PFSK-1 (cell line): ENCODE measurements around the gene PNPLA7. TPM values are rescaled to one million over a fixed set of nuclear protein-coding genes. Genes with fewer than 3 reads are reported as not detected.

Experiments
- FOXP2 ChIP-seq: optimal IDR thresholded peaks from 2 replicates; pipeline ENCODE3; 2011; ENCODE audit warnings: borderline replicate concordance, control low read depth, inconsistent platforms; ENCODE audit not compliant: insufficient read depth; ENCODE audit errors: extremely low read length, extremely low read depth
- POLR2AphosphoS5 ChIP-seq: IDR thresholded peaks from 2 replicates; pipeline ENCODE4 v1.6.1; 2012; ENCODE audit warnings: low read depth, mild to moderate bottlenecking, control low read depth, low read length, moderate library complexity
- REST ChIP-seq, 2 experiments: IDR thresholded peaks; 2 replicates each; pipeline versions ENCODE4 v1.6.1 to v1.8.0; 2011 to 2012; ENCODE audit warnings: low read depth in 2 of 2, low read length in 2 of 2, control low read depth in 1 of 2, inconsistent platforms in 1 of 2, mild to moderate bottlenecking in 1 of 2, moderate library complexity in 1 of 2; ENCODE audit not compliant: insufficient read depth in 1 of 2
- SIN3A ChIP-seq: IDR thresholded peaks from 2 replicates; pipeline ENCODE4 v1.6.1; 2012; ENCODE audit warnings: mild to moderate bottlenecking, low read length, moderate library complexity, borderline replicate concordance; ENCODE audit not compliant: insufficient read depth
- TAF1 ChIP-seq: IDR thresholded peaks from 2 replicates; pipeline ENCODE4 v1.6.1; 2012; ENCODE audit warnings: low read length, control low read depth, borderline replicate concordance; ENCODE audit not compliant: insufficient read depth
- polyA plus RNA-seq: library from polyadenylated mRNA; unstranded; fragments of >200 nt; gene quantifications from one replicate; pipeline ENCODE4 v1.2.1, GENCODE V29; 2012; ENCODE audit warnings: low read depth, missing spikeins; ENCODE audit not compliant: insufficient read length

Gene PNPLA7
- 1.4 TPM for polyA plus RNA-seq

- TF ChIP-seq TAF1 = no peak
- no peak for TF ChIP-seq POLR2AphosphoS5
- peak; percentile 95 for TF ChIP-seq SIN3A
- peak; percentile 94 for TF ChIP-seq FOXP2
Observed at GRCh38 chr9:137550231-137550621, at the start of gene PNPLA7. TSS of gene PNPLA7 (minus strand) at chr9:137550402. CDS start at chr9:137550197, 205 bp downstream.

DNA sequence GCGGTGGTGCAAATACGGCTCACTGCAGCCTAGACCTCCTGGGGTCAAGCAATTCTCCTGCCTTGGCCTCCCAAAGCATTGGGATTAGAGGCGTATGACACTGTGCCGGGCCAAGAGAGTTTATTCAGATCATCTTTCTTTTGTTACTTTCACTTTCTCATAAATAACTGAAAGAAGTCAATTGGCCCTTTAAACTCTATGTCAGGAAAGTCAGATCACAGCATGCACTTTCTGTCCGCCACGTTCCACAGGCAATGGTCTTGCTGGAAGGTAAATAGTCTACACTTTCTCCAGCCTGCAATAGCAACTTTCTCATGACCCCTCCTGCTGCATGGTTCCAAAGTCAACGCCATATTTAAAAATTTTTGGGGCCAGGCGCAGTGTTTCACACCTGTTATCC is 48.7 kb upstream of the PNPLA7 start:
- TF ChIP-seq SIN3A = no peak
- no peak for TF ChIP-seq TAF1
- TF ChIP-seq FOXP2 = no peak
- no peak for TF ChIP-seq REST (IDR thresholded peaks at IDR 0.05; ENCODE audit: insufficient read depth in 1 of 2, low read depth in 2 of 2, low read length in 2 of 2)
- TF ChIP-seq POLR2AphosphoS5 = no peak

DNA sequence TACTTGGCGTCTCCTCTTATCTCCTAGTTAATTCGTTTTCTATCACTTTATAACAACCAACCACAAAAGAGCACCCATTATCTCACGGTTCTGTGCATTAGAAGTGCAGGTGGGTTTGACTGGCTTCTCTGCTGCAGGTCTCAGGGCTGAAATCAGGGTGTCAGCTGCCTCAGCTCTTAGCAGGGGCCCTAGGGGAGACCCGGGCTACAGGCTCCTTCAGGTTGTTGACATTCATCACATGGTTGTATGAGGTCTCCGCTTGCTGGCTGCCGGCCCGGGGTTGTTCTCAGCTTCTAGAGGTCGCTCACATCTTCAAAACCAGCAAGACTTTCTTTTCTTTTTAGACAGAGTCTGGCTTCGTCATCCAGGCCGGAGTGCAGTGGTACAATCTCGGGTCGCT is 43.0 kb upstream of the PNPLA7 start:
- TF ChIP-seq FOXP2 (no peak), TAF1 (no peak), REST (IDR thresholded peaks at IDR 0.05; ENCODE audit: insufficient read depth in 1 of 2, low read depth in 2 of 2, low read length in 2 of 2) (no peak), SIN3A (no peak), POLR2AphosphoS5 (no peak)

- TF ChIP-seq SIN3A (no peak), REST (IDR thresholded peaks at IDR 0.05; ENCODE audit: insufficient read depth in 1 of 2, low read depth in 2 of 2, low read length in 2 of 2) (no peak), FOXP2 (no peak), POLR2AphosphoS5 (no peak)
Observed at GRCh38 chr9:137592767-137593166, 42.6 kb upstream of the PNPLA7 start.

- TF ChIP-seq SIN3A (0 out of 2 replicates have a peak, but pooled peaks have one; percentile 54), FOXP2 (peak; percentile 33), POLR2AphosphoS5 (peak; percentile 68), TAF1 (peak; percentile 48; the same call in 1 of the 2 replicates), REST (IDR thresholded peaks at IDR 0.05; ENCODE audit: insufficient read depth in 1 of 2, low read depth in 2 of 2, low read length in 2 of 2) (no peak)
Observed at GRCh38 chr9:137590469-137591383, 40.5 kb upstream of the PNPLA7 start, which contains the start of gene ZMYND19. TSS of gene ZMYND19 (minus strand) at chr9:137590512. CDS start at chr9:137590263, 249 bp downstream.
